Choroid plexus epithelial cell (primary cell): Measurements from ENCODE around the gene HNRNPLL.

ENCODE experiments used
- DNase-seq: peaks from one replicate; pipeline ENCODE4 v3.0.0-alpha.2; 2010; ENCODE audit warnings: low read depth
- H3K4me3 ChIP-seq: 2 replicates; pipeline ENCODE4 v1.5.1; 2011; ENCODE audit warnings: low read depth, mild to moderate bottlenecking, control low read depth, low read length, moderate library complexity
- CTCF ChIP-seq: conservative IDR thresholded peaks from 2 replicates; pipeline ENCODE4 v1.5.1; 2011; ENCODE audit warnings: low read depth, mild to moderate bottlenecking, control low read depth, inconsistent platforms, low read length, moderate library complexity

HNRNPLL gene

GRCh38 chr2:38600242-38600891 is 2.4 kb downstream of the HNRNPLL start:
- DNase-seq = no peak
- peak overlapping the region; percentile 88 for H3K4me3 ChIP-seq
- TF ChIP-seq CTCF = no peak

GRCh38 chr2:38599706-38600105 is 3.0 kb downstream of the HNRNPLL start:
- peak; percentile 51 for DNase-seq
- no peak for TF ChIP-seq CTCF
- peak overlapping the region; percentile 0 for H3K4me3 ChIP-seq

- no peak for TF ChIP-seq CTCF
- H3K4me3 ChIP-seq = no peak overlapping the region
- no peak for DNase-seq
These were observed 3.8 kb downstream of the HNRNPLL start for GRCh38 chr2:38598991-38599295.

GRCh38 chr2:38598200-38598990 is 4.3 kb downstream of the HNRNPLL start:
- no peak for DNase-seq
- TF ChIP-seq CTCF = no peak
- no peak overlapping the region for H3K4me3 ChIP-seq

GRCh38 chr2:38597115-38597514 is 5.6 kb downstream of the HNRNPLL start:
- DNase-seq = no peak
- no peak overlapping the region for H3K4me3 ChIP-seq

GRCh38 chr2:38596229-38596628 is 6.5 kb downstream of the HNRNPLL start:
- H3K4me3 ChIP-seq = no peak overlapping the region
- DNase-seq = no peak
- TF ChIP-seq CTCF = no peak

More at GRCh38 chr2:38597115-38597514, 5.6 kb downstream of the HNRNPLL start:
- no peak for TF ChIP-seq CTCF

GRCh38 chr2:38592951-38593350 is 9.8 kb downstream of the HNRNPLL start:
- DNase-seq = peak; percentile 33
- H3K4me3 ChIP-seq = no peak overlapping the region
- TF ChIP-seq CTCF = no peak
